Liver (tissue), 9 donors: Measurements from ENCODE around the gene HDAC5. TPM values are rescaled to one million over a fixed set of nuclear protein-coding genes. Genes with fewer than 3 reads are reported as not detected.

Experiments used
- DNase-seq: peaks from one replicate; pipeline ENCODE4 v3.0.0-alpha.2; 2017; ENCODE audit warnings: low spot score
- H3K27ac ChIP-seq, 2 donors: one replicate each; pipeline ENCODE4 v1.7.0; 2013; ENCODE audit warnings: inconsistent platforms in 2 of 2, low read length in 2 of 2, control low read depth in 1 of 2, low read depth in 1 of 2, mild to moderate bottlenecking in 1 of 2
- H3K27me3 ChIP-seq, 4 donors: one replicate each; pipeline versions ENCODE4 v1.6.1 to v1.7.0; 2013; ENCODE audit warnings: low read length in 3 of 4, inconsistent platforms in 1 of 4, mild to moderate bottlenecking in 1 of 4, moderate library complexity in 1 of 4; ENCODE audit not compliant: control insufficient read depth in 4 of 4, insufficient read depth in 4 of 4
- H3K36me3 ChIP-seq, 4 donors: one replicate each; pipeline versions ENCODE4 v1.6.1 to v1.7.0; 2013; ENCODE audit warnings: low read length in 3 of 4, mild to moderate bottlenecking in 3 of 4, low read depth in 1 of 4, moderate library complexity in 1 of 4; ENCODE audit not compliant: control insufficient read depth in 4 of 4, insufficient read depth in 3 of 4
- H3K4me1 ChIP-seq, 4 donors: one replicate each; pipeline versions ENCODE4 v1.6.1 to v1.7.0; 2013; ENCODE audit warnings: low read length in 3 of 4, mild to moderate bottlenecking in 3 of 4, moderate library complexity in 1 of 4; ENCODE audit not compliant: control insufficient read depth in 4 of 4, insufficient read depth in 4 of 4
- H3K4me3 ChIP-seq, 3 donors: one replicate each; pipeline versions ENCODE4 v1.6.1 to v1.7.0; 2013; ENCODE audit warnings: low read length in 3 of 3, control low read depth in 1 of 3, low read depth in 1 of 3, mild to moderate bottlenecking in 1 of 3
- H3K9ac ChIP-seq, 2 donors: one replicate each; pipeline ENCODE4 v1.7.0; 2013; ENCODE audit warnings: low read length in 2 of 2, mild to moderate bottlenecking in 2 of 2, moderate library complexity in 2 of 2, control low read depth in 1 of 2, low read depth in 1 of 2
- H3K9me3 ChIP-seq, 4 donors: one replicate each; pipeline versions ENCODE4 v1.6.1 to v1.7.0; 2013; ENCODE audit warnings: low read length in 3 of 4; ENCODE audit not compliant: control insufficient read depth in 4 of 4
- EGR1 ChIP-seq, 2 donors: IDR thresholded peaks; 2 replicates each; pipeline ENCODE4 v1.6.1; 2016 to 2018; ENCODE audit warnings: antibody characterized with exemption in 2 of 2, low read depth in 2 of 2
- FOXA1 ChIP-seq: IDR thresholded peaks from 2 replicates; pipeline ENCODE4 v1.6.1; 2016; ENCODE audit warnings: antibody characterized with exemption
- FOXA2 ChIP-seq: IDR thresholded peaks from 2 replicates; pipeline ENCODE4 v1.6.1; 2016; ENCODE audit warnings: antibody characterized with exemption
- GABPA ChIP-seq, 2 donors: IDR thresholded peaks in 1 of 2; conservative IDR thresholded peaks in 1 of 2; 2 replicates each; pipeline ENCODE4 v1.6.1; 2016; ENCODE audit warnings: antibody characterized with exemption in 2 of 2, mild to moderate bottlenecking in 1 of 2, moderate library complexity in 1 of 2
- HNF4A ChIP-seq, 2 donors: conservative IDR thresholded peaks; 2 replicates each; pipeline ENCODE4 v1.6.1; 2016; ENCODE audit warnings: antibody characterized with exemption in 2 of 2, mild to moderate bottlenecking in 2 of 2
- HNF4G ChIP-seq: IDR thresholded peaks from 2 replicates; pipeline ENCODE4 v1.6.1; 2016; ENCODE audit warnings: antibody characterized with exemption
- NR2F2 ChIP-seq: IDR thresholded peaks from 2 replicates; pipeline ENCODE4 v1.6.1; 2016; ENCODE audit warnings: antibody characterized with exemption
- RAD21 ChIP-seq, 2 donors: IDR thresholded peaks; 2 replicates each; pipeline ENCODE4 v1.6.1; 2016; ENCODE audit warnings: antibody characterized with exemption in 2 of 2, mild to moderate bottlenecking in 2 of 2
- RXRA ChIP-seq, 2 donors: IDR thresholded peaks; 2 replicates each; pipeline ENCODE4 v1.6.1; 2017 to 2018; ENCODE audit warnings: antibody characterized with exemption in 2 of 2, mild to moderate bottlenecking in 1 of 2
- SP1 ChIP-seq: IDR thresholded peaks from 2 replicates; pipeline ENCODE4 v1.6.1; 2018; ENCODE audit warnings: antibody characterized with exemption, mild to moderate bottlenecking
- TAF1 ChIP-seq: conservative IDR thresholded peaks from 2 replicates; pipeline ENCODE4 v1.6.1; 2016; ENCODE audit warnings: antibody characterized with exemption, mild to moderate bottlenecking
- YY1 ChIP-seq: IDR thresholded peaks from 2 replicates; pipeline ENCODE4 v1.6.1; 2016; ENCODE audit warnings: antibody characterized with exemption, mild to moderate bottlenecking
- WGBS: extraction: QIAGEN DNeasy Blood & Tissue Kit; methylation state at CpG from one replicate; pipeline ENCODE4 v1.1.7; 2013; 5-methylcytosine and 5-hydroxymethylcytosine counted together
- polyA plus RNA-seq, 2 donors: library from polyadenylated mRNA; stranded (reverse) in 1 of 2; unstranded in 1 of 2; fragments of 200-250 nt in 1 of 2; fragments of >200 nt in 1 of 2; fragmentation: Nextera tagmentation in 1 of 2; extraction: Ambion mirVana in 1 of 2; gene quantifications; one replicate each; pipeline versions ENCODE4 v1.2.1 to v1.2.3, GENCODE V29; 2013 to 2015
- total RNA-seq, 2 donors: library from RNA; depleted of rRNA; stranded (reverse); fragments of >200 nt; gene quantifications; one replicate each; pipeline ENCODE4 v1.2.3, GENCODE V29; 2014
- TF ChIP-seq, protein P1 (sequence below): fragments of 150-350 bp; IDR thresholded peaks from 2 replicates; pipeline ENCODE4 v1.5.1; 2017; ENCODE audit warnings: improper control_type of control experiment, low read depth, low read length; ENCODE audit not compliant: missing input control
- TF ChIP-seq, protein P2 (sequence below): IDR thresholded peaks from 2 replicates; pipeline ENCODE4 v1.6.1; 2016; ENCODE audit warnings: antibody characterized with exemption
- TF ChIP-seq, protein P3 (sequence below): IDR thresholded peaks from 2 replicates; pipeline ENCODE4 v1.6.1; 2016; ENCODE audit warnings: antibody characterized with exemption
- TF ChIP-seq, protein P4 (sequence below): IDR thresholded peaks from 2 replicates; pipeline ENCODE4 v1.6.1; 2016; ENCODE audit warnings: antibody characterized with exemption, mild to moderate bottlenecking
- TF ChIP-seq, protein P5 (sequence below): IDR thresholded peaks from 2 replicates; pipeline ENCODE4 v1.6.1; 2016; ENCODE audit warnings: antibody characterized with exemption
- donor health status: healthy.
- donor health status: healthy.
- donor health status: healthy.
- donor health status: healthy.
- donor health status: healthy.

The HDAC5 gene
- total and polyA plus RNA-seq, 4 donors, result 5.8 to 20.3 (median 14.4) TPM

DNA sequence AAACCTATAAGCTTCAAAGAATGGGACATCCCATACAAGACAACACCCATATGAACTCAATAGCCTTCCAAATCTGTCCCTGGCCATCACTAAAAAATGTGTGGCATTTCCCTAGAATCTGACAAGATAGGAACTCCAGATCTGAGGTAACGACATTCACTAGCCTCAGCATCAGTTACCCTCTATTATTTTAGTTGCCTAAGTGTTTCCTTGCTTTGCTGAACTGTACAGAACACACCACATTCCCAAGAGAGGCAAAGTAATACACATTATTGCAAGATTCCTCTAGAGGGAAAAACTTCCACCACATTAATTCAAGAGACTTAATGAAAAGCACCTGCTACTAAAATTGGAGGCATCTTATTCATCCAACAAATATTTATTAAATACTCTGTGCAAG, 62.0 kb downstream of the HDAC5 start:
- no peak for DNase-seq
- no peak overlapping the region for H3K9ac ChIP-seq
- H3K9me3 ChIP-seq, result no peaks in the 10 kb centered on the region
- H3K27me3 ChIP-seq, result no peaks in the 10 kb centered on the region
- TF ChIP-seq, protein P1, sequence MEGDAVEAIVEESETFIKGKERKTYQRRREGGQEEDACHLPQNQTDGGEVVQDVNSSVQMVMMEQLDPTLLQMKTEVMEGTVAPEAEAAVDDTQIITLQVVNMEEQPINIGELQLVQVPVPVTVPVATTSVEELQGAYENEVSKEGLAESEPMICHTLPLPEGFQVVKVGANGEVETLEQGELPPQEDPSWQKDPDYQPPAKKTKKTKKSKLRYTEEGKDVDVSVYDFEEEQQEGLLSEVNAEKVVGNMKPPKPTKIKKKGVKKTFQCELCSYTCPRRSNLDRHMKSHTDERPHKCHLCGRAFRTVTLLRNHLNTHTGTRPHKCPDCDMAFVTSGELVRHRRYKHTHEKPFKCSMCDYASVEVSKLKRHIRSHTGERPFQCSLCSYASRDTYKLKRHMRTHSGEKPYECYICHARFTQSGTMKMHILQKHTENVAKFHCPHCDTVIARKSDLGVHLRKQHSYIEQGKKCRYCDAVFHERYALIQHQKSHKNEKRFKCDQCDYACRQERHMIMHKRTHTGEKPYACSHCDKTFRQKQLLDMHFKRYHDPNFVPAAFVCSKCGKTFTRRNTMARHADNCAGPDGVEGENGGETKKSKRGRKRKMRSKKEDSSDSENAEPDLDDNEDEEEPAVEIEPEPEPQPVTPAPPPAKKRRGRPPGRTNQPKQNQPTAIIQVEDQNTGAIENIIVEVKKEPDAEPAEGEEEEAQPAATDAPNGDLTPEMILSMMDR, result no peak
- TF ChIP-seq GABPA (IDR thresholded peaks at IDR 0.05 in 1 of 2, conservative IDR thresholded peaks at IDR 0.05 in 1 of 2), result no peak
- TF ChIP-seq FOXA2, result no peak
- TF ChIP-seq RXRA (IDR thresholded peaks at IDR 0.05), result no peak
- no peak for TF ChIP-seq HNF4A (conservative IDR thresholded peaks at IDR 0.05)
- TF ChIP-seq, protein P2, sequence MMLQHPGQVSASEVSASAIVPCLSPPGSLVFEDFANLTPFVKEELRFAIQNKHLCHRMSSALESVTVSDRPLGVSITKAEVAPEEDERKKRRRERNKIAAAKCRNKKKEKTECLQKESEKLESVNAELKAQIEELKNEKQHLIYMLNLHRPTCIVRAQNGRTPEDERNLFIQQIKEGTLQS, result no peak
- no peak for TF ChIP-seq FOXA1
- TF ChIP-seq HNF4G, result no peak
- no peak overlapping the region for H3K27ac ChIP-seq
- H3K4me1 ChIP-seq, result peaks cover 0 to 14% (median 8%) of the 10 kb centered on the region in 4 donors
- H3K36me3 ChIP-seq, result peaks cover 5 to 18% (median 12%) of the 10 kb centered on the region in 4 donors
- no peak overlapping the region for H3K4me3 ChIP-seq
- 90% methylated on average over 1 of the region's 1 CpG for WGBS

DNA sequence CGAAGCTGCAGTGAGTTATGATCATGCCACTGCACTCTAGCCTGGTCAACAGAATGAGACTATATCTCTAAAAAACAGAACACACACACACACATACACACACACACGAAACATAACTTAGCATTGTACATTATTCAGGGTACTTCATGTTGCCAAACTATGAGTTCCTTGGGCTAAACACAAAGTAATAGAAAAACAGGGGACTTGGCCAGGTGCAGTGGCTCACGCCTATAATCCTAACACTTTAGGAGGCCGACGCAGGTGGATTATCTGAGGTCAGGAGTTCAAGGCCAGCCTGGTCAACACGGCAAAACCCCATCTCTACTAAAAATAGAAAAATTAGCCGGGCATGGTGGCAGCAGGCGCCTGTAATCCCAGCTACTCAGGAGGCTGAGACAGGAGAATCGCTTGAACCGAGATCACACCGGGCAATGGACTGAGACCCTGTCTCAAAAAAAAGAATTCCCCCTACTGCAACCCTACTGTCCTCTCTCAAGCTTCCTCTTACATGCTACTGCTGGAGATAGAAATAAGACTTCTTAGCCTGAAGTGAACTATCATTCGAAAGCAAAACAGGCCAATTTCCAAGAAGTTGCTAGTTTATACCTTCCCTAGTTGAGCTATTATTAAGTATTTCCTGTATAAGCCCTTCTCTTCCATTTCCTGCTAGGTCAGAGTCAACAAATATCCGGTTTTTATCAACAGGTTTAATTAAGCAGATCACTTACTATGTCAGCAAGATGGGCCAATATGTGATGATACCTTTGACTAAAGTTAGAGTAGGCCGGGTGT, 64.1 kb downstream of the HDAC5 start:
- Histone ChIP-seq H3K9ac (no peak overlapping the region), H3K27ac (no peak overlapping the region), H3K4me1 (peaks cover 0 to 5% (median 3%) of the 10 kb centered on the region in 4 donors), H3K9me3 (no peaks in the 10 kb centered on the region), H3K36me3 (peaks cover 6 to 23% (median 13%) of the 10 kb centered on the region in 4 donors), H3K4me3 (no peak overlapping the region), H3K27me3 (no peaks in the 10 kb centered on the region)
- no peak for DNase-seq
- 74% methylated on average over 14 of the region's 14 CpGs for WGBS
- no peak for TF ChIP-seq RXRA (IDR thresholded peaks at IDR 0.05)
- TF ChIP-seq, protein P3, sequence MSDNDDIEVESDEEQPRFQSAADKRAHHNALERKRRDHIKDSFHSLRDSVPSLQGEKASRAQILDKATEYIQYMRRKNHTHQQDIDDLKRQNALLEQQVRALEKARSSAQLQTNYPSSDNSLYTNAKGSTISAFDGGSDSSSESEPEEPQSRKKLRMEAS, result no peak
- no peak for TF ChIP-seq FOXA2
- TF ChIP-seq, protein P2, result no peak
- TF ChIP-seq RAD21 (IDR thresholded peaks at IDR 0.05), result no peak
- TF ChIP-seq, protein P4, sequence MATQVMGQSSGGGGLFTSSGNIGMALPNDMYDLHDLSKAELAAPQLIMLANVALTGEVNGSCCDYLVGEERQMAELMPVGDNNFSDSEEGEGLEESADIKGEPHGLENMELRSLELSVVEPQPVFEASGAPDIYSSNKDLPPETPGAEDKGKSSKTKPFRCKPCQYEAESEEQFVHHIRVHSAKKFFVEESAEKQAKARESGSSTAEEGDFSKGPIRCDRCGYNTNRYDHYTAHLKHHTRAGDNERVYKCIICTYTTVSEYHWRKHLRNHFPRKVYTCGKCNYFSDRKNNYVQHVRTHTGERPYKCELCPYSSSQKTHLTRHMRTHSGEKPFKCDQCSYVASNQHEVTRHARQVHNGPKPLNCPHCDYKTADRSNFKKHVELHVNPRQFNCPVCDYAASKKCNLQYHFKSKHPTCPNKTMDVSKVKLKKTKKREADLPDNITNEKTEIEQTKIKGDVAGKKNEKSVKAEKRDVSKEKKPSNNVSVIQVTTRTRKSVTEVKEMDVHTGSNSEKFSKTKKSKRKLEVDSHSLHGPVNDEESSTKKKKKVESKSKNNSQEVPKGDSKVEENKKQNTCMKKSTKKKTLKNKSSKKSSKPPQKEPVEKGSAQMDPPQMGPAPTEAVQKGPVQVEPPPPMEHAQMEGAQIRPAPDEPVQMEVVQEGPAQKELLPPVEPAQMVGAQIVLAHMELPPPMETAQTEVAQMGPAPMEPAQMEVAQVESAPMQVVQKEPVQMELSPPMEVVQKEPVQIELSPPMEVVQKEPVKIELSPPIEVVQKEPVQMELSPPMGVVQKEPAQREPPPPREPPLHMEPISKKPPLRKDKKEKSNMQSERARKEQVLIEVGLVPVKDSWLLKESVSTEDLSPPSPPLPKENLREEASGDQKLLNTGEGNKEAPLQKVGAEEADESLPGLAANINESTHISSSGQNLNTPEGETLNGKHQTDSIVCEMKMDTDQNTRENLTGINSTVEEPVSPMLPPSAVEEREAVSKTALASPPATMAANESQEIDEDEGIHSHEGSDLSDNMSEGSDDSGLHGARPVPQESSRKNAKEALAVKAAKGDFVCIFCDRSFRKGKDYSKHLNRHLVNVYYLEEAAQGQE, result no peak
- TF ChIP-seq HNF4G, result no peak
- TF ChIP-seq SP1, result no peak
- no peak for TF ChIP-seq GABPA (IDR thresholded peaks at IDR 0.05 in 1 of 2, conservative IDR thresholded peaks at IDR 0.05 in 1 of 2)
- TF ChIP-seq HNF4A (conservative IDR thresholded peaks at IDR 0.05), result no peak
- no peak for TF ChIP-seq YY1
- no peak for TF ChIP-seq NR2F2
- TF ChIP-seq, protein P1, result no peak
- TF ChIP-seq EGR1 (IDR thresholded peaks at IDR 0.05; ENCODE audit: low read depth in 2 of 2), result no peak
- no peak for TF ChIP-seq FOXA1
- TF ChIP-seq, protein P5, sequence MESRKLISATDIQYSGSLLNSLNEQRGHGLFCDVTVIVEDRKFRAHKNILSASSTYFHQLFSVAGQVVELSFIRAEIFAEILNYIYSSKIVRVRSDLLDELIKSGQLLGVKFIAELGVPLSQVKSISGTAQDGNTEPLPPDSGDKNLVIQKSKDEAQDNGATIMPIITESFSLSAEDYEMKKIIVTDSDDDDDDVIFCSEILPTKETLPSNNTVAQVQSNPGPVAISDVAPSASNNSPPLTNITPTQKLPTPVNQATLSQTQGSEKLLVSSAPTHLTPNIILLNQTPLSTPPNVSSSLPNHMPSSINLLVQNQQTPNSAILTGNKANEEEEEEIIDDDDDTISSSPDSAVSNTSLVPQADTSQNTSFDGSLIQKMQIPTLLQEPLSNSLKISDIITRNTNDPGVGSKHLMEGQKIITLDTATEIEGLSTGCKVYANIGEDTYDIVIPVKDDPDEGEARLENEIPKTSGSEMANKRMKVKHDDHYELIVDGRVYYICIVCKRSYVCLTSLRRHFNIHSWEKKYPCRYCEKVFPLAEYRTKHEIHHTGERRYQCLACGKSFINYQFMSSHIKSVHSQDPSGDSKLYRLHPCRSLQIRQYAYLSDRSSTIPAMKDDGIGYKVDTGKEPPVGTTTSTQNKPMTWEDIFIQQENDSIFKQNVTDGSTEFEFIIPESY, result no peak
- TF ChIP-seq TAF1, result no peak
